ENCODE measurements around the gene PFDN1. TPM values are rescaled to one million over a fixed set of nuclear protein-coding genes. Genes with fewer than 3 reads are reported as not detected.

The PFDN1 gene
- total RNA-seq, 4 donors from 2014 or later, result 42.7 to 102 (median 70.9) TPM

DNA sequence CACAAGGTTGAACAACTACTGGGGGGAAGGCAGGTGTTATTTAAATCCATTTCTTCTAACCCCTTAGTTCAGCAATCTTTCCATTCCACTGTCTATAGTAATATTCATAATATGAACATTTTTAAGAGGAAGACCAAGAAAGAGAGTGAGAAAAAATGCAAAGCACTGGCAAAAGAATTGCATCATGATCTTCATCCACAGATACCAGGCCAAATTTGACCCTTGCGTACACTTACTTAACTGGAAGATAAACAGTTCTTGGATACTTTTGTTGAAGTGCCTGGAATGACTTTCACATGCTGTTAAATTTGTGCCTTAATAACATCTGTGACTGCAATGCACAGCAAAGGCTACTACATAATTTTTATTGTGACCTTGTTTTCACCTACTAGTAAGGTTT lies 1.8 kb downstream of the PFDN1 start:
- DNase-seq, result no peak
- H3K4me1 ChIP-seq, result peaks cover 0 to 12% of the 10 kb centered on the region in 2 donors
- intact Hi-C loops (cut with DNase I; ENCODE audit: low total_unique reads), result no loop called here

DNA sequence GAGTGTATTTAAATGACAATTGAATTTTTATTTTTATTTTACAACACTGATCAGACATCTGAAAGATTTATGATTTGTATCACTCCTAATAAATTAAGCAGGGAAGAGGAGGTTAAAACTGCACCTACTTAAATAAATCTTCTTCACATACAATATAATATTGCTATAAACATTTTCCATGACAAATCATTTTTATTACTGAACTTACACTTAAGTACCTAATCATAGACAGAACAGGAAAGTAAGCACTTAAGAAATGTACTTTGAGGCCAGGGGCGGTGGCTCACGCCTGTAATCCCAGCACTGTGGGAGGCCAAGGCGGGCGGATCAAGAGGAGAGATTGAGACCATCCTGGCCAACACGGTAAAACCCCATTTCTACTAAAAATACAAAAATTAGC lies 3.8 kb downstream of the PFDN1 start:
- intact Hi-C loops (cut with DNase I; ENCODE audit: low total_unique reads), result no loop called here
- H3K27ac ChIP-seq, result peak overlapping the region; percentile 68 to 75
- H3K9me3 ChIP-seq, result no peaks in the 10 kb centered on the region
- no peak overlapping the region for H3K4me3 ChIP-seq
- no peak for TF ChIP-seq POLR2A (IDR thresholded peaks at IDR 0.05)
- no peaks in the 10 kb centered on the region for H3K27me3 ChIP-seq
- no peaks in the 10 kb centered on the region for H3K36me3 ChIP-seq
- no peak for DNase-seq
- H3K4me1 ChIP-seq, result peaks cover 0 to 18% of the 10 kb centered on the region in 2 donors

More for the DNA sequence above, 1.8 kb downstream of the PFDN1 start:
- no peak for TF ChIP-seq POLR2A (IDR thresholded peaks at IDR 0.05)
- TF ChIP-seq, protein P1, sequence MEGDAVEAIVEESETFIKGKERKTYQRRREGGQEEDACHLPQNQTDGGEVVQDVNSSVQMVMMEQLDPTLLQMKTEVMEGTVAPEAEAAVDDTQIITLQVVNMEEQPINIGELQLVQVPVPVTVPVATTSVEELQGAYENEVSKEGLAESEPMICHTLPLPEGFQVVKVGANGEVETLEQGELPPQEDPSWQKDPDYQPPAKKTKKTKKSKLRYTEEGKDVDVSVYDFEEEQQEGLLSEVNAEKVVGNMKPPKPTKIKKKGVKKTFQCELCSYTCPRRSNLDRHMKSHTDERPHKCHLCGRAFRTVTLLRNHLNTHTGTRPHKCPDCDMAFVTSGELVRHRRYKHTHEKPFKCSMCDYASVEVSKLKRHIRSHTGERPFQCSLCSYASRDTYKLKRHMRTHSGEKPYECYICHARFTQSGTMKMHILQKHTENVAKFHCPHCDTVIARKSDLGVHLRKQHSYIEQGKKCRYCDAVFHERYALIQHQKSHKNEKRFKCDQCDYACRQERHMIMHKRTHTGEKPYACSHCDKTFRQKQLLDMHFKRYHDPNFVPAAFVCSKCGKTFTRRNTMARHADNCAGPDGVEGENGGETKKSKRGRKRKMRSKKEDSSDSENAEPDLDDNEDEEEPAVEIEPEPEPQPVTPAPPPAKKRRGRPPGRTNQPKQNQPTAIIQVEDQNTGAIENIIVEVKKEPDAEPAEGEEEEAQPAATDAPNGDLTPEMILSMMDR (IDR thresholded peaks at IDR 0.05), result no peak
- no peaks in the 10 kb centered on the region for H3K27me3 ChIP-seq
- H3K36me3 ChIP-seq, result no peaks in the 10 kb centered on the region
- H3K27ac ChIP-seq, result no peak overlapping the region
- H3K4me3 ChIP-seq, result no peak overlapping the region
- no peaks in the 10 kb centered on the region for H3K9me3 ChIP-seq

DNA sequence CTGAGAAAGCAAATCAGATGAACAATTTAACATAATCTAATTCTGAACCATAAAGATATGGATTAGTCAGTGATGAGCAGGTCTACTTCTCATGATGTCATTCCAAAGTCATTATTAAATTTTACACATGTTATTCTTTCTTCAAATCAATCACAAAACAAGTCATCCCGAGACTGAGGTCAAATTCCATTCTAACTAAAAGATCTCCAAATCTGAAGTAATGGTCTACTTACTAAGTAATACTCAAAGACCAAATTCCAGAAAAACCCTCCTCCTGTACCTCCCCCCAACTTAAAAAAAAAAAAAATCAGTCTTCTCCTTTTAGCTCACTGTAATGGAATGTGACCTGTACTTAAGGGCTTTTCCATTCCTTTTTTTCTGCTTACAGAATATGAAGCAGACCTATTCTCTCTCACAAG lies 4.7 kb downstream of the PFDN1 start:
- no peak for DNase-seq
- Histone ChIP-seq H3K36me3 (no peaks in the 10 kb centered on the region), H3K4me1 (peaks cover 0 to 18% of the 10 kb centered on the region in 2 donors), H3K27ac (peak overlapping the region; percentile 68 to 75), H3K4me3 (no peak overlapping the region), H3K27me3 (no peaks in the 10 kb centered on the region), H3K9me3 (no peaks in the 10 kb centered on the region)
- TF ChIP-seq, protein P1 (IDR thresholded peaks at IDR 0.05), result no peak
- TF ChIP-seq POLR2A (IDR thresholded peaks at IDR 0.05), result no peak
- intact Hi-C loops (cut with DNase I; ENCODE audit: low total_unique reads), result no loop called here

DNA sequence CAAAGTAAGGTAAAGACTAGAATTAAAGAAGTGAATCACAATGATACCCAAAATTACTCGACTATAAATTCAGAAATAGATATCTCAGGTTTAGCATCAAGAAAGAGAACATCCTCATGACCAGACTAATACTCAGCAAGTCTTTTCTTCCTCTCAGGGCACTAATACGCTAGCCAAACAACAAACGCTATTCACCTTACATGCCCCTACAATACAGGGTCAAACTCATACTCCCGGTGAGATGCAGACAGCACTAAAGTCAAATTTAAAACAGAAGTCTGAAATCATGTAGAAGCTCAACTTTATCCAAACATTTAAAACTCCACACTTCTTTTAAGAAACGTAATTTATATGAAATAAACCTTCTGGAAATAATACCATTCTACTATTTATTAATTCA lies 5.6 kb downstream of the PFDN1 start:
- no peaks in the 10 kb centered on the region for H3K36me3 ChIP-seq
- TF ChIP-seq POLR2A (IDR thresholded peaks at IDR 0.05), result no peak
- TF ChIP-seq, protein P1 (IDR thresholded peaks at IDR 0.05), result no peak
- H3K27me3 ChIP-seq, result no peaks in the 10 kb centered on the region
- DNase-seq, result no peak
- no peak overlapping the region for H3K4me3 ChIP-seq
- intact Hi-C loops (cut with DNase I; ENCODE audit: low total_unique reads), result no loop called here
- no peaks in the 10 kb centered on the region for H3K9me3 ChIP-seq
- peaks cover 0 to 18% of the 10 kb centered on the region in 2 donors for H3K4me1 ChIP-seq
- H3K27ac ChIP-seq, result peak overlapping the region; percentile 68 to 75

DNA sequence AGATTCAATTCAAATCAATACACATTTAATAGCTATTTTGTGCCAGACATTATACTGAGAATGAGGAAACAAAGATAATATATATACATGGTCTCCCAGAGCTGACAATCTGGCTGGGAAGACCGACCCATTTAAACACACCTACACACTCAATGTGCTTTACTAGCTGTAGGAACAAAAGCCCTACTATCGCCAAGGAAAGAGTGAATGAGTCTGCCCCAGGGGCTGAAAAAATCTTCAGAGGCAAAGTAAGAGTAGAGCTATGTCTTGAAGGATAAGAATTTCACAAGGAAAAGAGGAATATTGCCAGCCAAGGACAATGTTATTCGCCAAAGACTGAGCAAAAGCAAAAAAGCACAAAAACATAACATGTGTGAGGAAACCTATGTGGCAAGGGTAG lies 6.6 kb downstream of the PFDN1 start:
- no peaks in the 10 kb centered on the region for H3K9me3 ChIP-seq
- DNase-seq, result no peak
- no peaks in the 10 kb centered on the region for H3K36me3 ChIP-seq
- H3K27ac ChIP-seq, result peak overlapping the region; percentile 68 to 75
- H3K4me3 ChIP-seq, result no peak overlapping the region
- no peaks in the 10 kb centered on the region for H3K27me3 ChIP-seq
- TF ChIP-seq, protein P1 (IDR thresholded peaks at IDR 0.05), result no peak
- TF ChIP-seq POLR2A (IDR thresholded peaks at IDR 0.05), result no peak
- H3K4me1 ChIP-seq, result peaks cover 0 to 11% of the 10 kb centered on the region in 2 donors
- intact Hi-C loops (cut with DNase I; ENCODE audit: low total_unique reads), result no loop called here

DNA sequence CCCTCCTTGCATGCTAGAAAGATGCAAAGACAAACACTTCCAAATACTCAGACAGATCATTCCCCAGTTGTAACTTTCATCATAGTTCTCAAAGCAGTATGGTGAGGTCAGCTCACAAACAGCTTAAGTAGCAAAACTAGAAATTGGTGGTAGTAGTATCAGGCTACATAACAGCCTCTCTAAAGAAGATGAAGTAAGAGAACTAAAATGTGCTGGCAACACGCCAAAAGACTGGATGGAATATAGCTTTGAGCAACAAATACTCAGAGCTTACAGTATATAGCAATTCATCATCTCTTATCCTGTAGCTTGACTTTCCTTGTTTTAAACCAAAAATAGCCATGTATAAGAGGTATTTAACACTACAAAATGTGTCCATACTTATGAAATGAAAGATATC lies 7.5 kb downstream of the PFDN1 start:
- no peaks in the 10 kb centered on the region for H3K27me3 ChIP-seq
- no peaks in the 10 kb centered on the region for H3K9me3 ChIP-seq
- peak in 1 of 2 donors; percentile 71 for DNase-seq
- H3K4me3 ChIP-seq, result no peak overlapping the region
- intact Hi-C loops (cut with DNase I; ENCODE audit: low total_unique reads), result no loop called here
- H3K4me1 ChIP-seq, result peaks cover 3 to 13% of the 10 kb centered on the region in 2 donors
- peak overlapping the region; percentile 75 to 81 for H3K27ac ChIP-seq
- no peak for TF ChIP-seq POLR2A (IDR thresholded peaks at IDR 0.05)
- TF ChIP-seq, protein P1 (IDR thresholded peaks at IDR 0.05), result no peak
- H3K36me3 ChIP-seq, result no peaks in the 10 kb centered on the region

Measured in uterus (tissue), 4 donors.